WTC11 (cell line): ENCODE data around the gene SPTBN4.

ENCODE experiments used
- NR2C2 ChIP-seq: sonication (generic); formaldehyde crosslinking; IDR thresholded peaks from 2 replicates; pipeline ENCODE4 v1.8.0; 2022; ENCODE audit warnings: mild to moderate bottlenecking, missing genetic modification reagents
- TF ChIP-seq, protein P1 (sequence below): fragments of 200-600 bp; IDR thresholded peaks from 2 replicates; pipeline ENCODE4 v1.8.0; 2022; ENCODE audit warnings: antibody characterized with exemption
- TF ChIP-seq, protein P2 (sequence below): sonication (generic); formaldehyde crosslinking; IDR thresholded peaks from 2 replicates; pipeline ENCODE4 v1.8.0; 2023; ENCODE audit warnings: missing genetic modification reagents, mild to moderate bottlenecking, borderline replicate concordance

DNA sequence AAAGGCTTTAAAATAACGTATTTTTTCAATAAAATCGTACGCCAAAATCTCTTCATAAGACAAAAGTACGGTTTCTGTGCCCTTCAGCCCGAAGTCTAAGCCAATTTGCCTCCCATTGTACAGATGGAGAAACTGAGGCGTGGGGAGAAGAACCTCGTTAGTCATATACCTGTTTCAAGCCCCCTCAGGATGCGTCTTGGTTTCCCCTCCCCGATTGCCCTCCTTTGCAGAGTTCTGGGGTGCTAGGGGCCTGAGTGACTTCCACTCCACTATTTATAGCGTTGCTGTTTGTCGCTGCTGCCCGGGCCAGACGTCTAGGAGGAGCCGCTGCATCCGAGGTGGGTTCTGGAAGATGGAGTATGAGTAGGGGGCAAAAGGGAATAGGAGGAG, 132.1 kb downstream of the SPTBN4 start:
- TF ChIP-seq, protein P1, sequence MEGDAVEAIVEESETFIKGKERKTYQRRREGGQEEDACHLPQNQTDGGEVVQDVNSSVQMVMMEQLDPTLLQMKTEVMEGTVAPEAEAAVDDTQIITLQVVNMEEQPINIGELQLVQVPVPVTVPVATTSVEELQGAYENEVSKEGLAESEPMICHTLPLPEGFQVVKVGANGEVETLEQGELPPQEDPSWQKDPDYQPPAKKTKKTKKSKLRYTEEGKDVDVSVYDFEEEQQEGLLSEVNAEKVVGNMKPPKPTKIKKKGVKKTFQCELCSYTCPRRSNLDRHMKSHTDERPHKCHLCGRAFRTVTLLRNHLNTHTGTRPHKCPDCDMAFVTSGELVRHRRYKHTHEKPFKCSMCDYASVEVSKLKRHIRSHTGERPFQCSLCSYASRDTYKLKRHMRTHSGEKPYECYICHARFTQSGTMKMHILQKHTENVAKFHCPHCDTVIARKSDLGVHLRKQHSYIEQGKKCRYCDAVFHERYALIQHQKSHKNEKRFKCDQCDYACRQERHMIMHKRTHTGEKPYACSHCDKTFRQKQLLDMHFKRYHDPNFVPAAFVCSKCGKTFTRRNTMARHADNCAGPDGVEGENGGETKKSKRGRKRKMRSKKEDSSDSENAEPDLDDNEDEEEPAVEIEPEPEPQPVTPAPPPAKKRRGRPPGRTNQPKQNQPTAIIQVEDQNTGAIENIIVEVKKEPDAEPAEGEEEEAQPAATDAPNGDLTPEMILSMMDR: no peak
- no peak for TF ChIP-seq NR2C2 (CRISPR knock-in tag)
- TF ChIP-seq, protein P2, sequence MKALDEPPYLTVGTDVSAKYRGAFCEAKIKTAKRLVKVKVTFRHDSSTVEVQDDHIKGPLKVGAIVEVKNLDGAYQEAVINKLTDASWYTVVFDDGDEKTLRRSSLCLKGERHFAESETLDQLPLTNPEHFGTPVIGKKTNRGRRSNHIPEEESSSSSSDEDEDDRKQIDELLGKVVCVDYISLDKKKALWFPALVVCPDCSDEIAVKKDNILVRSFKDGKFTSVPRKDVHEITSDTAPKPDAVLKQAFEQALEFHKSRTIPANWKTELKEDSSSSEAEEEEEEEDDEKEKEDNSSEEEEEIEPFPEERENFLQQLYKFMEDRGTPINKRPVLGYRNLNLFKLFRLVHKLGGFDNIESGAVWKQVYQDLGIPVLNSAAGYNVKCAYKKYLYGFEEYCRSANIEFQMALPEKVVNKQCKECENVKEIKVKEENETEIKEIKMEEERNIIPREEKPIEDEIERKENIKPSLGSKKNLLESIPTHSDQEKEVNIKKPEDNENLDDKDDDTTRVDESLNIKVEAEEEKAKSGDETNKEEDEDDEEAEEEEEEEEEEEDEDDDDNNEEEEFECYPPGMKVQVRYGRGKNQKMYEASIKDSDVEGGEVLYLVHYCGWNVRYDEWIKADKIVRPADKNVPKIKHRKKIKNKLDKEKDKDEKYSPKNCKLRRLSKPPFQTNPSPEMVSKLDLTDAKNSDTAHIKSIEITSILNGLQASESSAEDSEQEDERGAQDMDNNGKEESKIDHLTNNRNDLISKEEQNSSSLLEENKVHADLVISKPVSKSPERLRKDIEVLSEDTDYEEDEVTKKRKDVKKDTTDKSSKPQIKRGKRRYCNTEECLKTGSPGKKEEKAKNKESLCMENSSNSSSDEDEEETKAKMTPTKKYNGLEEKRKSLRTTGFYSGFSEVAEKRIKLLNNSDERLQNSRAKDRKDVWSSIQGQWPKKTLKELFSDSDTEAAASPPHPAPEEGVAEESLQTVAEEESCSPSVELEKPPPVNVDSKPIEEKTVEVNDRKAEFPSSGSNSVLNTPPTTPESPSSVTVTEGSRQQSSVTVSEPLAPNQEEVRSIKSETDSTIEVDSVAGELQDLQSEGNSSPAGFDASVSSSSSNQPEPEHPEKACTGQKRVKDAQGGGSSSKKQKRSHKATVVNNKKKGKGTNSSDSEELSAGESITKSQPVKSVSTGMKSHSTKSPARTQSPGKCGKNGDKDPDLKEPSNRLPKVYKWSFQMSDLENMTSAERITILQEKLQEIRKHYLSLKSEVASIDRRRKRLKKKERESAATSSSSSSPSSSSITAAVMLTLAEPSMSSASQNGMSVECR (CRISPR knock-in tag): no peak
